ENCODE data around the gene LHFPL2.

- TF ChIP-seq POLR2A (IDR thresholded peaks at IDR 0.05) (no peak), CTCF (IDR thresholded peaks at IDR 0.05) (no peak)
Observed at GRCh38 chr5:78504704-78505677, 143.6 kb downstream of the LHFPL2 start.
